ENCODE results near the gene PTPRD. TPM values are rescaled to one million over a fixed set of nuclear protein-coding genes. Genes with fewer than 3 reads are reported as not detected.

Gene PTPRD
- total RNA-seq, 1 donor = 11.5 TPM

GRCh38 chr9:8679371-8679822 is 1933.4 kb downstream of the PTPRD start:
- TF ChIP-seq CTCF (IDR thresholded peaks at IDR 0.05; ENCODE audit: insufficient read depth, low read length) = no peak
- peak; percentile 19 for DNase-seq (ENCODE audit: low read depth)
- no peak overlapping the region for H3K4me3 ChIP-seq (ENCODE audit: low read depth, low read length)

- H3K4me3 ChIP-seq (ENCODE audit: low read depth, low read length) = no peak overlapping the region
- TF ChIP-seq CTCF (IDR thresholded peaks at IDR 0.05; ENCODE audit: insufficient read depth, low read length) = no peak
- DNase-seq (ENCODE audit: low read depth) = no peak
These were observed 1935.1 kb downstream of the PTPRD start for GRCh38 chr9:8677741-8678140.

DNA sequence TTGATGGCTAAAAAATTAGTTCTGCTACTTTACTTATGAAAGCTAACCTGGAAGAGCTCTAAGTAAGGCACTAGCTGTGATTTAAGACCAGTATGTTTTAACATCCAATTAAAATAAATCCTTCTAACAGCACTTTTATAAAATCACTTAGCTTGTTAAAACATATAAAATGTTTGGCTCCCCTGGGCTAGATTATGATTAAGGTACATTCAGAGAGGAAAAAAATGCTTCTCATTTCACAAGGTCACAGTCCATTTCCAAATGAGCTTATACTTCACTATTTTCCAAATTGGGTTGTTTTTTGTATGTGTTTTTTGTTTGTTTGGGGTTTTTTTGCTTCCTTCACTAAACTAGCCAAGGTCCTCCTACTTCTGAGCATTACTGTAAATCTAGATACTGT is 1938.3 kb downstream of the PTPRD start:
- H3K4me3 ChIP-seq (ENCODE audit: low read depth, low read length) = no peak overlapping the region
- TF ChIP-seq CTCF (IDR thresholded peaks at IDR 0.05; ENCODE audit: insufficient read depth, low read length) = no peak
- no peak for DNase-seq (ENCODE audit: low read depth)

- DNase-seq (ENCODE audit: low read depth) = no peak
- H3K4me3 ChIP-seq (ENCODE audit: low read depth, low read length) = no peak overlapping the region
- no peak for TF ChIP-seq CTCF (IDR thresholded peaks at IDR 0.05; ENCODE audit: insufficient read depth, low read length)
These were observed 1939.0 kb downstream of the PTPRD start for GRCh38 chr9:8673830-8674229.

DNA sequence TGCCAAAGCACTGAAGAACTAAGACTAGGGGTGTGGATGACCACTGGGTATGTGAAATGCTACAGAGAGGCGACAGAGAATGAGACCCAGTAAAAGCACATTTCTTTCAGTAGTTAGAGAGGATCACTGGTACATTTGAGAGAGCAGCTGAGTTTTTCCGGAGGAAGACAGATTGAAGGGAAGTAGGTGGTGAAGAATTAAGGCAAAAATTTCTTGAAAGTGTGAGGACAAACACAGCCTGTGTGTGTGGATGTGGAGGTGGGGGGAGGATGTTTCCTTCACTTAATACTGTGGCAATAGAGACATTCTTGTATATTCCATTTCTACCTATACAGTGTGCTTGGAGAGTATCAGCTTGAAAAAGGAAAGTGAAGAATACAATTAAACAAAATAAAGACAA is 1942.1 kb downstream of the PTPRD start:
- no peak for TF ChIP-seq CTCF (IDR thresholded peaks at IDR 0.05; ENCODE audit: insufficient read depth, low read length)
- H3K4me3 ChIP-seq (ENCODE audit: low read depth, low read length) = no peak overlapping the region
- no peak for DNase-seq (ENCODE audit: low read depth)

DNA sequence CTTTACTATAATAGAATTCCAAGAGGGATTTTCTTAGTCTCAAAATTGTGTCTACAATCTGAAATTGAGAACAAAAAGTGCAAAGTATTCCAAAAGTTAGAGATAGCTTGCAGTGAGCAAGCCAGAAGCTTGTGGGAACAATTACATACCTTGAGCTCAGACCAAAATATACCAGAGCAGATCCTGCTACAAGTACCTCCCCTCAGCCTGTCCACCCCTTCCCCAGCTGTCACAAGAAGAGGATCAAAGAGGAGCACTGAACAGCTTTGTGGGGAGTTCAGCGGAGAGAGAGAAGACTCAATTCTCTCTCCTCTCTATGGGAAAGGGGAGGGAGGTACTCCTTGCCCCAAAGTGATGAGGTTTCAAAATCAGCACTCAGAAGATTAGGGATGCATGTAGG is 1944.1 kb downstream of the PTPRD start:
- DNase-seq (ENCODE audit: low read depth) = no peak
- TF ChIP-seq CTCF (IDR thresholded peaks at IDR 0.05; ENCODE audit: insufficient read depth, low read length) = no peak

GRCh38 chr9:8668231-8668630 is 1944.6 kb downstream of the PTPRD start:
- no peak for DNase-seq (ENCODE audit: low read depth)
- H3K4me3 ChIP-seq (ENCODE audit: low read depth, low read length) = no peak overlapping the region
- no peak for TF ChIP-seq CTCF (IDR thresholded peaks at IDR 0.05; ENCODE audit: insufficient read depth, low read length)

More for the DNA sequence above, 1944.1 kb downstream of the PTPRD start:
- H3K4me3 ChIP-seq (ENCODE audit: low read depth, low read length) = no peak overlapping the region
